GM12878 (cell line): ENCODE measurements around the gene MAMDC2.

Source experiments
- BACH1 ChIP-seq: fragments of 450-650 bp; IDR thresholded peaks from 2 replicates; pipeline ENCODE4 v1.6.1; 2017; ENCODE audit warnings: mild to moderate bottlenecking, borderline replicate concordance
- CBFB ChIP-seq: IDR thresholded peaks from 2 replicates; pipeline ENCODE4 v1.6.1; 2016; ENCODE audit warnings: antibody characterized with exemption, low read depth
- CTCF ChIP-seq, 3 experiments: IDR thresholded peaks in 2 of 3; conservative IDR thresholded peaks in 1 of 3; 2 replicates each; pipeline ENCODE4 v1.5.1; 2011; ENCODE audit warnings: low read depth in 3 of 3, low read length in 3 of 3, mild to moderate bottlenecking in 3 of 3, control low read depth in 2 of 3, moderate library complexity in 2 of 3, inconsistent platforms in 1 of 3, mixed read lengths in 1 of 3; ENCODE audit not compliant: control insufficient read depth in 2 of 3, insufficient read depth in 1 of 3; ENCODE audit errors: extremely low read depth in 1 of 3
- DPF2 ChIP-seq: fragments of 450-650 bp; IDR thresholded peaks from 2 replicates; pipeline ENCODE4 v1.6.1; 2017; ENCODE audit warnings: mild to moderate bottlenecking
- MTA3 ChIP-seq: IDR thresholded peaks from 2 replicates; pipeline ENCODE4 v1.6.1; 2012; ENCODE audit warnings: low read length, inconsistent platforms, borderline replicate concordance
- POLR2A ChIP-seq: IDR thresholded peaks from 2 replicates; pipeline ENCODE4 v1.6.1; 2011; ENCODE audit warnings: low read depth, mild to moderate bottlenecking, low read length
- RAD21 ChIP-seq: IDR thresholded peaks from 2 replicates; pipeline ENCODE4 v1.6.1; 2011; ENCODE audit warnings: mild to moderate bottlenecking, low read depth, low read length, moderate library complexity; ENCODE audit not compliant: insufficient read depth
- SMC3 ChIP-seq: IDR thresholded peaks from 2 replicates; pipeline ENCODE4 v1.6.1; 2011; ENCODE audit warnings: low read length, improper control_type of control experiment, borderline replicate concordance
- TCF12 ChIP-seq: IDR thresholded peaks from 2 replicates; pipeline ENCODE4 v1.6.1; 2011; ENCODE audit warnings: low read depth, mild to moderate bottlenecking, low read length
- YBX1 ChIP-seq: fragments of 450-650 bp; IDR thresholded peaks from 2 replicates; pipeline ENCODE4 v1.6.1; 2016; ENCODE audit warnings: antibody characterized with exemption
- YY1 ChIP-seq: IDR thresholded peaks from 2 replicates; pipeline ENCODE4 v1.6.1; 2011; ENCODE audit warnings: low read depth, mild to moderate bottlenecking, low read length
- ZBTB33 ChIP-seq: fragments of 450-650 bp; IDR thresholded peaks from 2 replicates; pipeline ENCODE4 v1.6.1; 2017; ENCODE audit warnings: mild to moderate bottlenecking
- TF ChIP-seq, protein P1 (sequence below): IDR thresholded peaks from 2 replicates; pipeline ENCODE4 v1.6.1; 2012; ENCODE audit warnings: low read depth, low read length, improper control_type of control experiment

GRCh38 chr9:70015099-70015498, 28.5 kb upstream of the MAMDC2 start:
- TF ChIP-seq ZBTB33 = no peak
- TF ChIP-seq CTCF (IDR thresholded peaks at IDR 0.05 in 2 of 3, conservative IDR thresholded peaks at IDR 0.05 in 1 of 3; ENCODE audit: control insufficient read depth in 2 of 3, extremely low read depth in 1 of 3, insufficient read depth in 1 of 3, low read depth in 3 of 3, low read length in 3 of 3) = no peak
- no peak for TF ChIP-seq RAD21
- TF ChIP-seq CBFB = no peak
- no peak for TF ChIP-seq BACH1
- TF ChIP-seq POLR2A = no peak
- no peak for TF ChIP-seq YY1
- no peak for TF ChIP-seq MTA3
- TF ChIP-seq TCF12 = no peak
- TF ChIP-seq DPF2 = no peak
- TF ChIP-seq SMC3 = no peak
- TF ChIP-seq, protein P1, sequence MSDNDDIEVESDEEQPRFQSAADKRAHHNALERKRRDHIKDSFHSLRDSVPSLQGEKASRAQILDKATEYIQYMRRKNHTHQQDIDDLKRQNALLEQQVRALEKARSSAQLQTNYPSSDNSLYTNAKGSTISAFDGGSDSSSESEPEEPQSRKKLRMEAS = no peak
- no peak for TF ChIP-seq YBX1
